Heart right ventricle (tissue), 16 donors: ENCODE measurements around the gene IGFBP1. TPM values are rescaled to one million over a fixed set of nuclear protein-coding genes. Genes with fewer than 3 reads are reported as not detected.
A peak's percentile ranks its signal among the peaks of the same experiment; 100 is the strongest.

Source experiments
- ATAC-seq, 8 donors: fragments of 200-7000 bp; cut with Tn5 transposase; one replicate each; pipeline ENCODE4 v1.9.1; 2020; ENCODE audit warnings: mild to moderate bottlenecking in 8 of 8, moderate library complexity in 8 of 8, moderate number of reproducible peaks in 1 of 8
- DNase-seq, 2 donors: peaks; one replicate each; pipeline ENCODE4 v3.0.0-alpha.2; 2020
- H3K27ac ChIP-seq, 10 donors: fragments of 200-600 bp; sonication (generic) in 2 of 10; one replicate each; pipeline versions ENCODE4 v1.5.0 to v1.8.0; 2020 to 2022; ENCODE audit warnings: mild to moderate bottlenecking in 3 of 10
- H3K27me3 ChIP-seq, 7 donors: fragments of 200-600 bp; one replicate each; pipeline ENCODE4 v1.8.0; 2021 to 2022; ENCODE audit warnings: mild to moderate bottlenecking in 2 of 7
- H3K36me3 ChIP-seq, 9 donors: fragments of 200-600 bp; sonication (generic) in 1 of 9; one replicate each; pipeline versions ENCODE4 v1.5.0 to v1.8.0; 2020 to 2022; ENCODE audit warnings: mild to moderate bottlenecking in 2 of 9
- H3K4me1 ChIP-seq, 9 donors: fragments of 200-600 bp; sonication (generic) in 1 of 9; one replicate each; pipeline versions ENCODE4 v1.5.0 to v1.8.0; 2020 to 2022; ENCODE audit warnings: mild to moderate bottlenecking in 4 of 9
- H3K4me3 ChIP-seq, 10 donors: fragments of 200-600 bp; sonication (generic) in 2 of 10; one replicate each; pipeline versions ENCODE4 v1.5.0 to v1.8.0; 2020 to 2022; ENCODE audit warnings: mild to moderate bottlenecking in 7 of 10, moderate library complexity in 2 of 10
- H3K9me3 ChIP-seq, 11 donors: fragments of 200-600 bp in 10 of 11; sonication (generic) in 2 of 11; one replicate each; pipeline versions ENCODE4 v1.5.0 to v1.8.0; 2013 to 2022; ENCODE audit warnings: mild to moderate bottlenecking in 2 of 11, control low read depth in 1 of 11, moderate library complexity in 1 of 11
- CTCF ChIP-seq, 9 donors: fragments of 200-600 bp; sonication (generic) in 2 of 9; IDR thresholded peaks; one replicate each; pipeline versions ENCODE4 v1.5.0 to v1.8.0; 2021 to 2022; ENCODE audit warnings: antibody characterized with exemption in 9 of 9, mild to moderate bottlenecking in 5 of 9, moderate library complexity in 1 of 9
- WGBS, 2 donors: extraction: QIAGEN DNeasy Blood & Tissue Kit; methylation state at CpG; one replicate each; pipeline ENCODE4 v1.1.7; 2013; ENCODE audit warnings: inconsistent platforms in 1 of 2; 5-methylcytosine and 5-hydroxymethylcytosine counted together
- intact Hi-C, 10 donors: fragments of 100-400 bp; cut with DNase I; formaldehyde crosslinking; loops; one replicate each; pipeline versions ENCODE4 v1.11.1 to v1.14.2; 2022
- polyA plus RNA-seq, 2 donors: library from polyadenylated mRNA; stranded (reverse); fragments of 200-250 nt; gene quantifications; one replicate each; pipeline ENCODE4 v1.2.3, GENCODE V29; 2013
- total RNA-seq, 10 donors: library from RNA; stranded (reverse); fragmentation: NEBNext Ultra II Directional in 3 of 10; extraction: Animal tissue kit (Norgen Biotek cat#: 25700) in 3 of 10; gene quantifications; one replicate each; pipeline versions ENCODE4 v1.2.1 to v1.2.4, GENCODE V29; 2021 to 2023
- donor health status: Arrhythmogenic right ventricular cardiomyopathy.
- donor health status: ischemic (EF 13 %, LVEDD 7.1; RV severe dilation, severe dysfunction).
- donor health status: healthy with polysubstance abuse.
- donor health status: DM: no; HTN: yes; CAD: no.
- donor health status: DM: no; HTN: no; CAD: no.
- donor health status: ischemic (EF 25% LVEDD 6.9; RV normal size, moderate dysfunction).
- donor health status: ischemic (EF 25% LVEDD 5.7; RV mildly dilated, moderate dysfunction).
- donor health status: healthy.
- donor health status: DM: yes; HTN: yes; CAD: no.
- donor health status: Ischemic cardiomyopathy.
- donor health status: ischemic (EF 35%, LVEDD 5.7; RV mildly dilated, moderate dysfunction).
- donor health status: nonischemic (EF 11% LVEDD 7.7; RV severe dilation, severe dysfunction).
- donor health status: DM: yes; HTN: yes; CAD: no.
- donor health status: PGD.
- donor health status: ischemic (EF 29% LVEDD 5.4; RV normal size, mild dysfunction).
- donor health status: nonischemic (EF 23%, LVEDD 6.1; RV moderate dilation, normal function).

Gene IGFBP1
- total and polyA plus RNA-seq, 12 donors, result 0.03 TPM; not detected in 11

GRCh38 chr7:45940939-45941338 lies 52.7 kb downstream of the IGFBP1 start:
- no peaks in the 10 kb centered on the region for H3K9me3 ChIP-seq
- no peak for ATAC-seq
- intact Hi-C loops, result no loop called here
- DNase-seq, result no peak
- no peaks in the 10 kb centered on the region for H3K36me3 ChIP-seq
- H3K27me3 ChIP-seq, result no peaks in the 10 kb centered on the region
- WGBS, 2 donors, result 69 to 75% methylated on average over 7 of the region's 7 CpGs
- H3K4me1 ChIP-seq, result no peaks in the 10 kb centered on the region
- TF ChIP-seq CTCF (IDR thresholded peaks at IDR 0.05), result no peak
- H3K27ac ChIP-seq, result no peak overlapping the region
- H3K4me3 ChIP-seq, result peak overlapping the region in 1 of 10 donors; percentile 18

Other genes with a start within 250 kb of the IGFBP1 start
- not detected for gene CCDC201, start 15.4 kb upstream of the IGFBP1 start, total RNA-seq
- not detected for gene CCDC201, start 15.4 kb upstream of the IGFBP1 start, polyA plus RNA-seq
- gene IGFBP3, start 32.8 kb downstream of the IGFBP1 start, total RNA-seq, result 100 to 1,000 TPM in 1 of 10 donors, 10 to 100 TPM in 9; 32.1 to 104 (median 63.7) TPM
- 100 to 1,000 TPM in 1 of 2 donors, 10 to 100 TPM in 1; 82.8 to 183 TPM for gene IGFBP3, start 32.8 kb downstream of the IGFBP1 start, polyA plus RNA-seq